HEK293T (cell line): Measurements from ENCODE around the gene CIDEA.

ENCODE experiments used
- ARNT ChIP-seq: fragments of 450-650 bp; IDR thresholded peaks from 2 replicates; pipeline ENCODE4 v1.6.1; 2017; ENCODE audit warnings: mild to moderate bottlenecking
- BHLHE40 ChIP-seq: fragments of 450-650 bp; IDR thresholded peaks from 2 replicates; pipeline ENCODE4 v1.6.1; 2016; ENCODE audit warnings: mild to moderate bottlenecking, moderate library complexity, borderline replicate concordance
- ELF4 ChIP-seq: fragments of 450-650 bp; IDR thresholded peaks from 2 replicates; pipeline ENCODE4 v1.6.1; 2017; ENCODE audit warnings: antibody characterized with exemption
- FOXA1 ChIP-seq: fragments of 450-650 bp; IDR thresholded peaks from 2 replicates; pipeline ENCODE4 v1.6.1; 2016; ENCODE audit warnings: mild to moderate bottlenecking
- FOXK2 ChIP-seq: fragments of 450-650 bp; IDR thresholded peaks from 2 replicates; pipeline ENCODE4 v1.6.1; 2016; ENCODE audit warnings: mild to moderate bottlenecking
- FOXM1 ChIP-seq: fragments of 450-650 bp; IDR thresholded peaks from 2 replicates; pipeline ENCODE4 v1.6.1; 2017; ENCODE audit warnings: mild to moderate bottlenecking, borderline replicate concordance
- LEF1 ChIP-seq: fragments of 450-650 bp; IDR thresholded peaks from 2 replicates; pipeline ENCODE4 v1.6.1; 2017; ENCODE audit warnings: mild to moderate bottlenecking, borderline replicate concordance
- NFRKB ChIP-seq: fragments of 450-650 bp; IDR thresholded peaks from 2 replicates; pipeline ENCODE4 v1.6.1; 2016; ENCODE audit warnings: mild to moderate bottlenecking, moderate library complexity
- SP1 ChIP-seq: fragments of 450-650 bp; IDR thresholded peaks from 2 replicates; pipeline ENCODE4 v1.6.1; 2017
- SUZ12 ChIP-seq: fragments of 450-650 bp; IDR thresholded peaks from 2 replicates; pipeline ENCODE4 v1.6.1; 2016; ENCODE audit warnings: mild to moderate bottlenecking
- TARDBP ChIP-seq: fragments of 450-650 bp; IDR thresholded peaks from 2 replicates; pipeline ENCODE4 v1.6.1; 2016
- TF ChIP-seq, protein P1 (sequence below): fragments of 450-650 bp; IDR thresholded peaks from 2 replicates; pipeline ENCODE4 v1.6.1; 2016

DNA sequence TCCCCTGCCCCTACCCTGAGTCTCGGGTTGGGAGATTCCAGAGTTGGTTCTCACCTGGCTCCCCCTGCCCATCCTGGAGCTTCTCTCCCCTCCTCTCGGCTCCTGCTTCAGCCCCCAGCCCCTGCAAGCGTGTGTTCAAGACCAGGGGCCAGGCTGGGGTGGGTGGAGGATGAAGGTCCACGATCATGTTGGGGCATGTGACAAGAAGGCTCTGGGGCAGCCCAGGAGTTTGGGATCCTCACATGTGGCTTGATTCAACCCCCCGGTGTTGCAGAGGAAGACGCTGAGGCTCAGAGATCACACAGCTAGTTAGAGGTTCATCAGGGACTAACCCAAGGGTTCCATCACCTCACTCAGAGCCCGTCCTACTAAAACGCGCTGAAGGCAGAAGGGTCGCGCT lies 39.7 kb downstream of the CIDEA start:
- TF ChIP-seq FOXK2 (no peak), ELF4 (no peak), ARNT (no peak), FOXA1 (no peak), SP1 (no peak), FOXM1 (no peak), TARDBP (no peak), SUZ12 (no peak), NFRKB (no peak), LEF1 (no peak), BHLHE40 (no peak)
- TF ChIP-seq, protein P1, sequence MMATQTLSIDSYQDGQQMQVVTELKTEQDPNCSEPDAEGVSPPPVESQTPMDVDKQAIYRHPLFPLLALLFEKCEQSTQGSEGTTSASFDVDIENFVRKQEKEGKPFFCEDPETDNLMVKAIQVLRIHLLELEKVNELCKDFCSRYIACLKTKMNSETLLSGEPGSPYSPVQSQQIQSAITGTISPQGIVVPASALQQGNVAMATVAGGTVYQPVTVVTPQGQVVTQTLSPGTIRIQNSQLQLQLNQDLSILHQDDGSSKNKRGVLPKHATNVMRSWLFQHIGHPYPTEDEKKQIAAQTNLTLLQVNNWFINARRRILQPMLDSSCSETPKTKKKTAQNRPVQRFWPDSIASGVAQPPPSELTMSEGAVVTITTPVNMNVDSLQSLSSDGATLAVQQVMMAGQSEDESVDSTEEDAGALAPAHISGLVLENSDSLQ, result no peak
